B cell (primary cell): ENCODE results near the gene KPNA4. TPM values are rescaled to one million over a fixed set of nuclear protein-coding genes. Genes with fewer than 3 reads are reported as not detected.

Source experiments
- ATAC-seq: fragments of 200-7000 bp; cut with Tn5 transposase; one replicate; pipeline ENCODE4 v1.10.0; 2021; ENCODE audit warnings: low read depth, mild to moderate bottlenecking, moderate number of reproducible peaks, moderate library complexity
- CTCF ChIA-PET: fragments of 350-600 bp; sonication (Branson Sonifier 250); formaldehyde crosslinking; loops from one replicate; lab custom pipeline; 2021; ENCODE audit warnings: antibody characterized with exemption, inconsistent platforms; lab: Charles Lee
- POLR2A ChIA-PET: fragments of 350-600 bp; sonication (Branson Sonifier 250); formaldehyde crosslinking; loops from one replicate; lab custom pipeline; 2021; ENCODE audit warnings: antibody characterized with exemption; lab: Charles Lee
- DNase-seq: peaks from one replicate; pipeline ENCODE4 v3.0.0; 2013
- H2AFZ ChIP-seq: 2 replicates; pipeline ENCODE4 v1.6.1; 2012; ENCODE audit warnings: mild to moderate bottlenecking, low read depth, low read length; ENCODE audit not compliant: insufficient read depth, poor library complexity, severe bottlenecking
- H3K27ac ChIP-seq, 2 donors: 1 replicate in 1 of 2; 2 replicates in 1 of 2; pipeline ENCODE4 v1.5.1; 2012 to 2013; ENCODE audit warnings: low read length in 2 of 2, mild to moderate bottlenecking in 2 of 2, moderate library complexity in 1 of 2
- H3K27me3 ChIP-seq, 4 experiments: fragments of 200-600 bp in 1 of 4; sonication (generic) in 1 of 4; replicated peaks in 1 of 4; 1 replicate in 2 of 4; 2 replicates in 2 of 4; pipeline versions ENCODE4 v1.6.1 to v1.7.0; 2013 to 2016; ENCODE audit warnings: low read length in 3 of 4, mild to moderate bottlenecking in 2 of 4, mixed read lengths in 1 of 4, moderate library complexity in 1 of 4; ENCODE audit not compliant: insufficient read depth in 4 of 4, control insufficient read depth in 3 of 4; ENCODE audit errors: control extremely low read depth in 1 of 4
- H3K36me3 ChIP-seq, 2 experiments: replicated peaks in 1 of 2; 1 replicate in 1 of 2; 2 replicates in 1 of 2; pipeline versions ENCODE4 v1.6.1 to v1.7.1; 2013; ENCODE audit warnings: low read length in 1 of 2; ENCODE audit not compliant: insufficient read depth in 2 of 2, control insufficient read depth in 1 of 2; ENCODE audit errors: control extremely low read depth in 1 of 2, extremely low read depth in 1 of 2
- H3K4me1 ChIP-seq, 2 donors: fragments of 200-600 bp in 1 of 2; sonication (generic) in 1 of 2; 1 replicate in 1 of 2; 2 replicates in 1 of 2; pipeline versions ENCODE4 v1.5.1 to v1.6.1; 2013 to 2017; ENCODE audit warnings: low read length in 2 of 2; ENCODE audit not compliant: control insufficient read depth in 2 of 2, insufficient read depth in 2 of 2
- H3K4me2 ChIP-seq: replicated peaks from 2 replicates; pipeline ENCODE3; 2012; ENCODE audit warnings: mild to moderate bottlenecking, low read depth, low read length; ENCODE audit not compliant: poor library complexity, severe bottlenecking
- H3K4me3 ChIP-seq, 5 experiments: fragments of 200-600 bp in 1 of 5; sonication (generic) in 1 of 5; 1 replicate in 3 of 5; 2 replicates in 2 of 5; pipeline versions ENCODE4 v1.5.1 to v1.7.0; 2011 to 2016; ENCODE audit warnings: low read length in 4 of 5, mild to moderate bottlenecking in 4 of 5, low read depth in 2 of 5, control low read depth in 1 of 5, moderate library complexity in 1 of 5; ENCODE audit not compliant: insufficient read depth in 1 of 5; ENCODE audit errors: control extremely low read depth in 1 of 5, extremely low read depth in 1 of 5
- H3K79me2 ChIP-seq: fragments of 200-600 bp; sonication (generic); one replicate; pipeline ENCODE4 v1.6.0; 2016; ENCODE audit warnings: low read length; ENCODE audit not compliant: control insufficient read depth, insufficient read depth
- H3K9ac ChIP-seq: fragments of 200-600 bp; sonication (generic); 2 replicates; pipeline ENCODE4 v1.6.1; 2017; ENCODE audit warnings: mild to moderate bottlenecking, low read length, moderate library complexity
- H3K9me3 ChIP-seq, 3 donors: one replicate each; pipeline versions ENCODE4 v1.6.1 to v1.7.1; 2013; ENCODE audit warnings: low read length in 2 of 3; ENCODE audit not compliant: control insufficient read depth in 2 of 3, insufficient read depth in 1 of 3; ENCODE audit errors: control extremely low read depth in 1 of 3
- H4K20me1 ChIP-seq: 2 replicates; pipeline ENCODE4 v1.6.0; 2012; ENCODE audit warnings: mild to moderate bottlenecking, low read length; ENCODE audit not compliant: insufficient read depth, control insufficient read depth, poor library complexity, severe bottlenecking
- H3K27ac Mint-ChIP-seq: one replicate; pipeline ENCODE4 v1.8.0; 2021; ENCODE audit warnings: mixed read lengths
- H3K27me3 Mint-ChIP-seq: one replicate; pipeline ENCODE4 v1.8.0; 2021; ENCODE audit warnings: mixed read lengths
- H3K4me1 Mint-ChIP-seq: one replicate; pipeline ENCODE4 v1.8.0; 2021; ENCODE audit warnings: mixed read lengths
- H3K4me3 Mint-ChIP-seq: one replicate; pipeline ENCODE4 v1.8.0; 2021; ENCODE audit warnings: mixed read lengths
- H3K9me3 Mint-ChIP-seq: one replicate; pipeline ENCODE4 v1.8.0; 2022; ENCODE audit warnings: mixed read lengths; ENCODE audit not compliant: insufficient read depth
- CTCF ChIP-seq: fragments of 200-600 bp; IDR thresholded peaks from one replicate; pipeline ENCODE4 v1.8.0; 2022; ENCODE audit warnings: antibody characterized with exemption, mild to moderate bottlenecking
- EZH2 ChIP-seq: IDR thresholded peaks from 2 replicates; pipeline ENCODE4 v1.6.1; 2012; ENCODE audit warnings: borderline replicate concordance, low read depth, mild to moderate bottlenecking, moderate library complexity, low read length; ENCODE audit not compliant: insufficient read depth, poor library complexity, severe bottlenecking
- WGBS: methylation state at CpG from one replicate; pipeline ENCODE4 v1.1.5; 2013; ENCODE audit warnings: missing lambda C conversion rate; ENCODE audit not compliant: insufficient coverage; 5-methylcytosine and 5-hydroxymethylcytosine counted together
- intact Hi-C: fragments of 100-400 bp; cut with micrococcal nuclease; formaldehyde crosslinking; loops from one replicate; pipeline ENCODE4 v1.10.0; 2022
- polyA plus RNA-seq: library from polyadenylated mRNA; depleted of rRNA; stranded (reverse); fragments of >200 nt; gene quantifications from 2 replicates; pipeline ENCODE4 v1.2.3, GENCODE V29; 2012
- total RNA-seq, 2 donors: library from RNA; stranded (reverse); fragments of 120-200 nt in 1 of 2; gene quantifications; 1 replicate in 1 of 2; 2 replicates in 1 of 2; pipeline versions ENCODE4 v1.2.3 to v1.2.4, GENCODE V29; 2013 to 2022

KPNA4 gene
- total and polyA plus RNA-seq, 2 donors (not counting 1 experiment from before 2014, with no cell fraction given): 9.6 to 55.1 TPM

- Histone ChIP-seq H3K4me1 (no peaks in the 10 kb centered on the region), H3K36me3 (no peaks in the 10 kb centered on the region), H3K4me2 (no peak overlapping the region), H2AFZ (no peak overlapping the region), H4K20me1 (no peaks in the 10 kb centered on the region), H3K79me2 (no peaks in the 10 kb centered on the region), H3K27me3 (no peaks in the 10 kb centered on the region), H3K9me3 (peaks cover 0 to 3% (median 0%) of the 10 kb centered on the region in 3 donors), H3K27ac (no peak overlapping the region), H3K9ac (no peak overlapping the region), H3K4me3 (no peak overlapping the region)
- intact Hi-C loops: no loop called here
- DNase-seq (no peak), ATAC-seq (no peak)
- no peak overlapping the region for H3K4me3 Mint-ChIP-seq
- no CpG with 5 or more reads among the region's 2 CpGs for WGBS
- H3K4me1 Mint-ChIP-seq: no peaks in the 10 kb centered on the region
- peaks cover 9% of the 10 kb centered on the region for H3K9me3 Mint-ChIP-seq
- CTCF ChIA-PET: no interaction called here
- no peak overlapping the region for H3K27ac Mint-ChIP-seq
- TF ChIP-seq CTCF (no peak), EZH2 (no peak)
- H3K27me3 Mint-ChIP-seq: peaks cover 7% of the 10 kb centered on the region
- POLR2A ChIA-PET: no interaction called here
Measured at GRCh38 chr3:160598865-160599264, 33.5 kb upstream of the KPNA4 start.

- no peak for DNase-seq
- Mint-ChIP-seq H3K9me3 (no peaks in the 10 kb centered on the region), H3K27me3 (peaks cover 37% of the 10 kb centered on the region), H3K4me3 (no peak overlapping the region), H3K27ac (no peak overlapping the region), H3K4me1 (no peaks in the 10 kb centered on the region)
- H2AFZ ChIP-seq: no peak overlapping the region
- H3K4me3 ChIP-seq: no peak overlapping the region
- TF ChIP-seq CTCF (no peak), EZH2 (no peak)
- no peak overlapping the region for H3K27ac ChIP-seq
- peaks cover 2 to 15% (median 4%) of the 10 kb centered on the region in 3 donors for H3K9me3 ChIP-seq
- H3K9ac ChIP-seq: no peak overlapping the region
- no peak overlapping the region for H3K4me2 ChIP-seq
- H3K36me3 ChIP-seq: no peaks in the 10 kb centered on the region
- intact Hi-C loops: no loop called here
- no peaks in the 10 kb centered on the region for H3K79me2 ChIP-seq
- no peaks in the 10 kb centered on the region for H4K20me1 ChIP-seq
- ATAC-seq: no peak
- H3K4me1 ChIP-seq: no peaks in the 10 kb centered on the region
- peaks cover 0 to 7% (median 0%) of the 10 kb centered on the region in 4 experiments for H3K27me3 ChIP-seq
- CTCF ChIA-PET: no interaction called here
- POLR2A ChIA-PET: no interaction called here
Measured at GRCh38 chr3:160588023-160588422, 22.7 kb upstream of the KPNA4 start.
